GM23248 (cell line): Measurements from ENCODE around the gene MYOG.

Experiments used
- EZH2 ChIP-seq: fragments of 200-600 bp; sonication (generic); IDR thresholded peaks from 2 replicates; pipeline ENCODE4 v1.6.1; 2018; ENCODE audit warnings: antibody characterized with exemption, mild to moderate bottlenecking; ENCODE audit not compliant: insufficient read depth, poor library complexity, severe bottlenecking
- EZH2phosphoT487 ChIP-seq: fragments of 200-600 bp; sonication (generic); IDR thresholded peaks from 2 replicates; pipeline ENCODE4 v1.6.1; 2018; ENCODE audit warnings: antibody characterized with exemption, moderate library complexity, mild to moderate bottlenecking, low read depth; ENCODE audit not compliant: insufficient read depth

GRCh38 chr1:203091761-203092330 is 6.0 kb upstream of the MYOG start:
- TF ChIP-seq EZH2 (no peak), EZH2phosphoT487 (no peak)
